ENCODE data around the gene STAT4.

- TF ChIP-seq CTCF (optimal IDR thresholded peaks at IDR 0.05 in 1 of 3, IDR thresholded peaks at IDR 0.05 in 1 of 3, conservative IDR thresholded peaks at IDR 0.05 in 1 of 3; ENCODE audit: extremely low read depth in 1 of 3, insufficient read depth in 2 of 3, low read length in 3 of 3) = no peak
- no peak for TF ChIP-seq EZH2 (IDR thresholded peaks at IDR 0.05; ENCODE audit: low read length)
These were observed 129.9 kb downstream of the STAT4 start for GRCh38 chr2:191020742-191021381.

Data from keratinocyte (primary cell).